Calu3 (cell line): ENCODE results near the gene PUS10. TPM values are rescaled to one million over a fixed set of nuclear protein-coding genes. Genes with fewer than 3 reads are reported as not detected.
A peak's percentile ranks its signal among the peaks of the same experiment; 100 is the strongest.
"Not testable (repeated sequence)": the region's sequence is repeated elsewhere in the genome, so short reads cannot be mapped to it uniquely, and the experiment has no call there.

Source experiments
- BruUV-seq: library from RNA; stranded (reverse); fragments of 400-500 nt; replicated peaks from 2 replicates; lab custom pipeline; 2021; lab: Mats Ljungman, UMichigan
- CTCF ChIA-PET: fragments of 300-600 bp; sonication (Branson Sonifier 250); formaldehyde crosslinking; loops from one replicate; lab custom pipeline; 2022; ENCODE audit warnings: antibody characterized with exemption; lab: Charles Lee
- DNase-seq: peaks from one replicate; pipeline ENCODE4 v3.0.0; 2022
- H3K27ac Mint-ChIP-seq: one replicate; pipeline ENCODE4 v1.8.0; 2022; ENCODE audit warnings: mixed read lengths; ENCODE audit not compliant: unreplicated experiment
- H3K27me3 Mint-ChIP-seq: one replicate; pipeline ENCODE4 v1.8.0; 2022; ENCODE audit warnings: mixed read lengths; ENCODE audit not compliant: unreplicated experiment
- H3K36me3 Mint-ChIP-seq: one replicate; pipeline ENCODE4 v1.8.0; 2022; ENCODE audit warnings: mild to moderate bottlenecking, moderate library complexity, mixed read lengths; ENCODE audit not compliant: insufficient read depth, unreplicated experiment
- H3K4me1 Mint-ChIP-seq: one replicate; pipeline ENCODE4 v1.8.0; 2022; ENCODE audit warnings: mild to moderate bottlenecking, low read depth, mixed read lengths; ENCODE audit not compliant: unreplicated experiment
- H3K4me3 Mint-ChIP-seq: one replicate; pipeline ENCODE4 v1.8.0; 2022; ENCODE audit warnings: mild to moderate bottlenecking, low read depth, moderate library complexity, mixed read lengths; ENCODE audit not compliant: unreplicated experiment
- H3K9me3 Mint-ChIP-seq: one replicate; pipeline ENCODE4 v1.8.0; 2022; ENCODE audit warnings: low read depth, mixed read lengths; ENCODE audit not compliant: unreplicated experiment
- CTCF ChIP-seq: fragments of 200-600 bp; IDR thresholded peaks from one replicate; pipeline ENCODE4 v1.8.0; 2022; ENCODE audit warnings: antibody characterized with exemption; ENCODE audit not compliant: unreplicated experiment
- intact Hi-C: fragments of 100-400 bp; cut with micrococcal nuclease; formaldehyde crosslinking; loops from one replicate; pipeline ENCODE4 v1.10.0; 2022; ENCODE audit not compliant: unreplicated experiment
- total RNA-seq: library from RNA; stranded (reverse); gene quantifications from 2 replicates; pipeline ENCODE4 v1.2.3, GENCODE V29; 2022

Gene PUS10
- total RNA-seq, 1 experiment from 2014 or later, result 7.2 TPM

- no peaks in the 10 kb centered on the region for H3K27me3 Mint-ChIP-seq
- intact Hi-C loops, result no loop called here
- no peak for TF ChIP-seq CTCF
- peaks cover 11% of the 10 kb centered on the region for H3K36me3 Mint-ChIP-seq
- CTCF ChIA-PET, result interaction anchor here (0.6 kb wide), 1 partner anchor 8 kb away, joined by 4 read pairs; no protein-coding TSS in a partner anchor
- no peak for DNase-seq
- no peaks in the 10 kb centered on the region for H3K9me3 Mint-ChIP-seq
- BruUV-seq, result no TSS peak
- H3K4me1 Mint-ChIP-seq, result no peaks in the 10 kb centered on the region
- no peak overlapping the region for H3K4me3 Mint-ChIP-seq
- no peak overlapping the region for H3K27ac Mint-ChIP-seq
Measured at GRCh38 chr2:60934165-60934722, 83.8 kb downstream of the PUS10 start.

- intact Hi-C loops, result no loop called here
- CTCF ChIA-PET, result no interaction called here
- H3K9me3 Mint-ChIP-seq, result no peaks in the 10 kb centered on the region
- H3K4me1 Mint-ChIP-seq, result no peaks in the 10 kb centered on the region
- no peak overlapping the region for H3K4me3 Mint-ChIP-seq
- H3K36me3 Mint-ChIP-seq, result peaks cover 10% of the 10 kb centered on the region
- no peaks in the 10 kb centered on the region for H3K27me3 Mint-ChIP-seq
- no peak for DNase-seq
- H3K27ac Mint-ChIP-seq, result no peak overlapping the region
- no TSS peak for BruUV-seq
- no peak for TF ChIP-seq CTCF
Measured at GRCh38 chr2:60932954-60933353, 85.1 kb downstream of the PUS10 start.

- H3K4me1 Mint-ChIP-seq, DNase-seq, BruUV-seq, H3K27ac Mint-ChIP-seq, intact Hi-C loops, H3K9me3 Mint-ChIP-seq, H3K4me3 Mint-ChIP-seq, H3K27me3 Mint-ChIP-seq, CTCF ChIA-PET, H3K36me3 Mint-ChIP-seq: not testable (repeated sequence)
Measured at GRCh38 chr2:60932061-60932460, 86.0 kb downstream of the PUS10 start.

- no peak for TF ChIP-seq CTCF
- H3K4me1 Mint-ChIP-seq, result peaks cover 12% of the 10 kb centered on the region
- CTCF ChIA-PET, result interaction anchor here (0.8 kb wide), 1 partner anchor 8 kb away, joined by 4 read pairs; no protein-coding TSS in a partner anchor
- no peak for DNase-seq
- no peaks in the 10 kb centered on the region for H3K9me3 Mint-ChIP-seq
- H3K36me3 Mint-ChIP-seq, result peaks cover 21% of the 10 kb centered on the region
- BruUV-seq, result no TSS peak
- no peak overlapping the region for H3K4me3 Mint-ChIP-seq
- peak overlapping the region; percentile 3 for H3K27ac Mint-ChIP-seq
- intact Hi-C loops, result no loop called here
- H3K27me3 Mint-ChIP-seq, result no peaks in the 10 kb centered on the region
Measured at GRCh38 chr2:60926741-60927552, 91.1 kb downstream of the PUS10 start.
